Measurements from ENCODE around the gene RAB9A.

DNA sequence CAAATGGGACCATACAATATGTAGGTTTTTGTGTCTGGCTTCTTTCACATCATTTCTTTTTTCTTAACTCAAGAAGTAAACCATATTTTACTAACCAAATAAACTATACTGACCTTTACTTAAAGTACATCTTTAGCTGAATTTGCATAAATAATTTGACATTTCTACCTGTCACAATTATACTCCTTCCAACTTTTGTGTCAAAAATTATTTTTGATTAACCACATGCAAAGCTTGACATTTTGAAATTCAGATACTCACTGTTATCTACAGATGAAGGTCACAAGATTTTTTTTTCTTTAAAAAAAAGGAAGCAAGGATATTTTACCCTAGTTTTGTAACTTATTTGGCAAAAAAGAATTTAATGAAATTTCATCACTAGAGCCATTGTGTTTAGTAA lies 12.0 kb upstream of the RAB9A start:
- TF ChIP-seq, protein P1, sequence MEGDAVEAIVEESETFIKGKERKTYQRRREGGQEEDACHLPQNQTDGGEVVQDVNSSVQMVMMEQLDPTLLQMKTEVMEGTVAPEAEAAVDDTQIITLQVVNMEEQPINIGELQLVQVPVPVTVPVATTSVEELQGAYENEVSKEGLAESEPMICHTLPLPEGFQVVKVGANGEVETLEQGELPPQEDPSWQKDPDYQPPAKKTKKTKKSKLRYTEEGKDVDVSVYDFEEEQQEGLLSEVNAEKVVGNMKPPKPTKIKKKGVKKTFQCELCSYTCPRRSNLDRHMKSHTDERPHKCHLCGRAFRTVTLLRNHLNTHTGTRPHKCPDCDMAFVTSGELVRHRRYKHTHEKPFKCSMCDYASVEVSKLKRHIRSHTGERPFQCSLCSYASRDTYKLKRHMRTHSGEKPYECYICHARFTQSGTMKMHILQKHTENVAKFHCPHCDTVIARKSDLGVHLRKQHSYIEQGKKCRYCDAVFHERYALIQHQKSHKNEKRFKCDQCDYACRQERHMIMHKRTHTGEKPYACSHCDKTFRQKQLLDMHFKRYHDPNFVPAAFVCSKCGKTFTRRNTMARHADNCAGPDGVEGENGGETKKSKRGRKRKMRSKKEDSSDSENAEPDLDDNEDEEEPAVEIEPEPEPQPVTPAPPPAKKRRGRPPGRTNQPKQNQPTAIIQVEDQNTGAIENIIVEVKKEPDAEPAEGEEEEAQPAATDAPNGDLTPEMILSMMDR (conservative IDR thresholded peaks at IDR 0.05; ENCODE audit: low read depth, low read length): no peak
- no peak for TF ChIP-seq EZH2 (IDR thresholded peaks at IDR 0.05; ENCODE audit: borderline replicate concordance, low read depth, low read length, poor library complexity, severe bottlenecking)
